GM18511 (cell line): Measurements from ENCODE around the gene DCDC2B.

Source experiments
- ATAC-seq: cut with Tn5 transposase; IDR thresholded peaks from one replicate; pipeline ENCODE4 v1.9.1; 2021; ENCODE audit warnings: mild to moderate bottlenecking, moderate library complexity; ENCODE audit not compliant: unreplicated experiment

Gene DCDC2B

DNA sequence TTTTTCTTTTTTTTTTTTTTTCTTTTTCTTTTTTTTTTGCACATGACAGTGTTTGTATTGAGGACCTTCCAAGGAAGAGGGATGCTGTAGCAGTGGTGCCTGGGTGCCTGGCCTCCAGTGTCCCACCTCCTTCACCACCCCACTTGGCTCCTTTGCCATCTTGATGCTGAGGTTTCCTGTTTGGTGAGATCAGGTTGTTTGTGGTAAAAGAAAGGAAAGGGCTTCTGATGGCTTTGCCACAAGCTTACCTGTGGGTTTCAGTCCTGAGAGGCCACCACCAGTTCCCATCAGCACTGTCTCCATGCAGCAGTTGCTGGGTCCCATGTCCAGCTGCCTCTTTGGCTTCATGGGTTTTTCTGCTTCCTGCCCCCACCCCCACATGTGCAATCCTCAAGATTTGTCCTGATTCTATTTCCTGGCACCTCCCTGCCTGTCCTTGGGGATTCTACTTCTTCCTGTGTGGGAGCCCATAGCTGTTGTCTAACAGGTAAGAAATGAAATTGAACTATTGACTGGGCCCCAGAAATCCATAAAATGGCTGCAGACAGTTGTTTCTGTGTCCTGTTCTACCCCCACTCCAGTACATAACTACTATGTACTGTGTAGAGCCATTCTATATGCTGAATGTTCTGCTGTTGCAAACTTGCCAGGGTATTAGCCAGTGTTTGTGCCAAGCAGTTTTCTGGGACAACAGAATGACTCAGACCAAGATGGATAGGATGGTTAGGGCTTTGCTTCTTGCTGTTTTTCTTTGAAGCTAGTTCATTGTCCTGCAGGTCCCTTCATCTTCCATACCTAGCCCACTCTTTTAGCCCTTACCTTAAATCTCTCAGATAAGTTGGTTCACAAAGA, 12.7 kb upstream of the DCDC2B start:
- no peak for ATAC-seq

DNA sequence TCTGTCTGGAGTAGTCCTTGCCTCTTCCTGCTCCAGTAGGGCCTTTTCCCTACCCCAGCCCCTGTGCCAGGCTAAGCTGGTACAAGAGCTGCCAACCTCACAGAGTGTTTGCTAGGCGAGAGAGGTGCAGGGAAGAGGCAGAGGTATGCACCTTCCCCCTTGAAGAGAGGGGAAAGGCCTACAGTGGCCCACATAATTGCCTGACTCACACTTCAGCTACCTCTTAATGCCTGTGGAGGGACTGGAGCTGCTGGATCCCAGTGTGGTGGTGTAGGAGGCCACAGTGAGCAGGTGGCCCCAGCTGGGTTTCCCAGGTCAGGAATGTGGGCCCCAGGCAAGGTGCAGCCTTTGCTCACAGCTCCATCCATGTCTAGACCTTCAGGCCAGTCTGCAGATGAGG, 11.8 kb upstream of the DCDC2B start:
- no peak for ATAC-seq

DNA sequence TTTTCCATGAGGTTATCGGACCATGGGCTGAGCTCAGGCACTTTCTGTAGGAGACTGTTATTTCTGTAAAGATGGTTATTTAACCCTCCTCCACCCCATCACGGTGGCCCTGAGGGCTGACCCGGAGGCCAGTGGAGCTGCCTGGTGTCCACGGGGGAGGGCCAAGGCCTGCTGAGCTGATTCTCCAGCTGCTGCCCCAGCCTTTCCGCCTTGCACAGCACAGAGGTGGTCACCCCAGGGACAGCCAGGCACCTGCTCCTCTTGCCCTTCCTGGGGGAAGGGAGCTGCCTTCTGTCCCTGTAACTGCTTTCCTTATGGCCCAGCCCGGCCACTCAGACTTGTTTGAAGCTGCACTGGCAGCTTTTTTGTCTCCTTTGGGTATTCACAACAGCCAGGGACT, 11.1 kb upstream of the DCDC2B start:
- no peak for ATAC-seq

DNA sequence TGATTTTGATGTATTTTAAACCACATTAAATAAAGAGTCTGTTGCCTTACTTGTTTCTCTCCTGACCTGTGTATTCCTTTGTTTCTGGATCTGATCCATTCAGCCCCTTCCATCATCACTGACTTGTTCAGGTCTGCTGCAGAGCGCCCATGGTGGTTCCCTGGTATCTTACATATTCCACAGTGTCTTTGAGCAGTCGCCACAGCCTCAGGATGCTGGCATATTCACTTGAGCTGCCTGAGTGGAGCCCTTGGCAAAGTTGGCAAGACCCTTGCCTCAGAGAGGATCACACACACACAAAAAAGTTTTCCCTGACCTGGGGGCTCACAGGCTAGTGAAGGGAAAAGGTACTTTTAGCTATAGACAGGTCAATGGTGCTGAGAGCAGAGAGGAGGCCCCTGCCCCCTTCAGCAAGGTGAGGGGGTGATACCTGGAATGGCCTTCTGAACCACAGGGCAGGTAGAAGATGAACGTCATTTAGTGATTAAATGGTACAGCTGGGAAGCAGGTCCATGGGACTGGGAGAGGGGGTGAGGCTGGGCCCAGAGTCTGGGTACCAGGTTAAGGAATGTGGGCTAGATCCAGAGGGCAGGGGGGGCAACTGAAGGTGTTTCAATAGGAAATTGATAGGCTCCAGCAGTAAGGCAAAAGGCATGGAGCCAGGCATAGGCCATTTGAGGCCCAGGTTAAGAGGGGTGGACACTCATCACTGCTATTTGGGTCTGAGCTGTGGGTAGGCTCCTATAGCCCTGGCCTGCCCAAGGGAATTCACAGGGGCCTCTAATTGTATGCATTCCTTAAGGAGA, 10.4 kb upstream of the DCDC2B start:
- ATAC-seq = no peak

DNA sequence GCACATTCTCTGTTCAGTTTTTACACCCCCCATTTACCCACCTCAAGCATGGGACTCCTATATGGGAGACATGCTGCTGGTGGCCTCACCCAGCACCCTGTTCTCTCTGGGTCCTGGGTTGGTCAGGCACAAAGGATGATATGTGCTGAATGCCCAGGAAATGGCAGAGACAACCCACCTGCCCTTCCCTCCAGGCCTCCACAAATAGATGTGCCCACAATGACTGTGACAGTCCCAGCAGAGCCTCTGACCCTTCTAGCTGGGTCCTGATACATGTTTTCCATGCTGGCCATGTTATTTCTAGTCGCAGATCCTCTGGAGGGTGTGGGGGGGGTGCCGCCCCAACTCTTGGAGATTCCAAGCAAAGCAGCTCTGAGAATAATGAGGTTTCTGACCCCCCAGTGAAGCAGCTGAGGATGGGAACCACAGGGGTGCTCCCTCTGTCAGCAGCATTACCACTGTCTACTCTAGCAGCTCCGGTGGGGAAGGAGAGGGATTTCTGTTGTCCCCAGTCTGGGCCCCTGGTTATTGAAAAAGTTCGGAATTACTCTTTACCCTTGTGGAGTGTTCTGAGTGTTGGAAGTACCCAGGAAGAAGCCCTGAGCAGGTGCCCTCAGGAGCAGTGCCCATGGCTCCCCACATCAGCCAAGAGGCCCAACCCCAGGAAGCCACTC, 9.7 kb upstream of the DCDC2B start:
- no peak for ATAC-seq

DNA sequence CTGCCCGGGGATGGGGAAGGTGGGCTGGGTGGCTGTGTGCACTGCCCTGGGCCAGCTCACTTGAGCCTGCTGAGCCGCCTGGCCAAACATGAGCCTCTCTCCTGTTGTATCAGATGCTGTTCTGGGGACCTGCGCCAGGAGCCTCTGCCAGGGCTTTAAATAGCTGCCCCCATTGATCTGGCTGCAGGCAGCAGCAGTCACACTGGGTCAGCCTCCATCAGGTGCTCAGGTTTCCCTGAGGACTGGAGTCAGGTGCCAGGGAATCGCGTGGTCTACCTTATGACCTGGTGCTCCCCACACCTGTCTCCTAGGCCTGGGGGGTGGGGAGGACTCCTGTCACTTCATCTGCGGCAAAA, 9.2 kb upstream of the DCDC2B start:
- ATAC-seq = no peak

DNA sequence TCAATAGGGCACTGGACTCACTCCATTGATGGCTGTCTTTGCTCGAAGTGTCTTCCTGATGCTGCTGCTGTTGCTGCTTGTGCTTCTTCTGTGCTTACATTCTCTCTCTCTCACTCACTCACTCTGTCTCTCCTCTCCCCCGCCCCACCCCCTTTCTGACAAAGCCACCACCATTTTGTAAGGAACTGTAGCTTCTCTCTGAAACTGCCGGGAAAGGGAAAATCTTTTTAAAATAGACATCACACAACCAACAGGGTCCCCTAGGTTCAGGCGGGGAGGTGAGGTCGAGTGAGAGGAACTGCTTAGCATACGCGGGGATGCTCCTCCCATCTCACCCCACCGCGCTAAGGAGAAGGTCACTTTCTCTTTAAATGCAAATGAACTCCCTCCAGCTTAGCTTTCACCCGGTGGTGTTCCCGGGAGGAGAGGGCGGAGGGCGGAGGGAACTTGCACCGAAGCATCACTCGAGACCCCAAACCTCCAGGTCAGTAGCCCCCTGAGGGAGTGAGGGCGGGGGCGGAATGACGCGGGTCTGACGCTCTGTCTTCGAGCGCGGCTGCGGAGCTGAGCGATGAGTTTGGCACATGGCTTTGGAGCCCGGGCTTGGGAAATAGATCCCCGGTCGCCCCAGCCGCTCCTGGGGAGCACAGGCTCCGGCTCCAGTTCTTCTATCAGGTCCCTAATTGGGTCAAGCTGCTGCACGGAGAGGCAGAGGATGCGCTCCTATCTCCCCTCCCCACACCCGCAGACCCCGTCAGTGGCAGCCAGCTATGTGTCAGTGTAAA, 8.5 kb upstream of the DCDC2B start, which contains the start of gene CCDC28B:
CCDC28B (plus strand) TSS at position 370 of the 785 bp plus-strand sequence. CDS start 1,341 bp downstream, outside the sequence.
- ATAC-seq = peak; percentile 29

DNA sequence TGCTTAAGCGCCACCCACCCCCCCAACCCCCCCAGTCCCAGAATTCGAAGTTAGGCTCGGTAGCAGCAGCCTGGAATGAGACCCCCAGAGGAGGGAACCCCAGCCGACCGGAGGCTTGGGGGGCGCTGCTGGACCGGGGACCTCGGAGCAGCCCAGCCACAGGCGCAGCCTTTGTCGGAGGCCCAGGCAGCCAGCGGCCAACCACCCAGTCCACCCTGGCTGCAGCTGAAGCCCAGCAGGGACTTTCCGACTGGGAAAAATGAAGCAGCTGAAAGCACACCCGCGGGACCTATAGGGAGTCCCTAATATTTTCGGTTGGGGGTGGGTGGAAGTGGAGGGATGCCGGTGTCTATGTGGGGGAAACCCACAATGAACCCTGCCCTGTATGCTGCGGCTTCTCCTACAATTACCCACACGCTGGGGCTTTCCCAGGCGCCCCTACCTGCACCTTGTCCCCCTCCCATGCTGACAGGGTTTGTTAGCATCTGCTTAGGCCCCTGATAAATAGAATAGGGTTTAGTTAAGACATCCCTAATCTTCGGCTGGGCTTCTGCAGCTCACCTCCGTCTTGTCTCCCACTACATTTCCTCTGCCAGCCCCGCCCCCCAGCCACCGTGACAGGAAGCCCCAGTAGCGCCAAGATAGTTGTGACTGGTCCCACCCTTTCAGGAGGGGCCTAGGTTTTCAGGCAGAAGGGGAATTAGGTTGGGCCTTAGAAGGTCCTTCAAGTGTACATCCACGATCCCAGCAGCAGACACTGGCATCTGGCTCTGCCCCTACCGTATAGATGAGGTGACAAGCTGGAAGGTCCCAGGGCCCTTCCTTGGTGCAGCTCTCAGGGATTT, 7.7 kb upstream of the DCDC2B start:
- ATAC-seq = peak; percentile 48

DNA sequence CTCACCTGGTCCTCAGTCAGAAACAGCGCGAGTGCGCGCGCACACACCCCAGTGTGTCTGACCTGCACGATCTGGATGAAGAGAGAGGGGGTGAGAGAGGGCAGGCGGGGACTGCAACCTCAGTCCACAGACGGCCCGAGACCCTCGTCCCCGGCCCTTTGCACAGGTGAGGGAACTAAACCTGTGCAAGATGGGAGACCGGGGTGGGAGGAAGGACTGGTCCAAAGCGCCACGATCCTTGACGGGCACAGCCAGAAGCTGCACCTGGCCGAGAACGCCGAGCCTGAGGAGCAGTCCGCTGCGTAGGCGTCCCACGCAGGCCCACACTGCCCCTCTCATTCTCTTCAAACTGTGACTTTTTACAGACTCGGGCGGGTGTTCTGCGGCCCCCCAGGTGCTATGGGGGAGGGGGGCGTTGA, 3.9 kb upstream of the DCDC2B start:
- no peak for ATAC-seq

DNA sequence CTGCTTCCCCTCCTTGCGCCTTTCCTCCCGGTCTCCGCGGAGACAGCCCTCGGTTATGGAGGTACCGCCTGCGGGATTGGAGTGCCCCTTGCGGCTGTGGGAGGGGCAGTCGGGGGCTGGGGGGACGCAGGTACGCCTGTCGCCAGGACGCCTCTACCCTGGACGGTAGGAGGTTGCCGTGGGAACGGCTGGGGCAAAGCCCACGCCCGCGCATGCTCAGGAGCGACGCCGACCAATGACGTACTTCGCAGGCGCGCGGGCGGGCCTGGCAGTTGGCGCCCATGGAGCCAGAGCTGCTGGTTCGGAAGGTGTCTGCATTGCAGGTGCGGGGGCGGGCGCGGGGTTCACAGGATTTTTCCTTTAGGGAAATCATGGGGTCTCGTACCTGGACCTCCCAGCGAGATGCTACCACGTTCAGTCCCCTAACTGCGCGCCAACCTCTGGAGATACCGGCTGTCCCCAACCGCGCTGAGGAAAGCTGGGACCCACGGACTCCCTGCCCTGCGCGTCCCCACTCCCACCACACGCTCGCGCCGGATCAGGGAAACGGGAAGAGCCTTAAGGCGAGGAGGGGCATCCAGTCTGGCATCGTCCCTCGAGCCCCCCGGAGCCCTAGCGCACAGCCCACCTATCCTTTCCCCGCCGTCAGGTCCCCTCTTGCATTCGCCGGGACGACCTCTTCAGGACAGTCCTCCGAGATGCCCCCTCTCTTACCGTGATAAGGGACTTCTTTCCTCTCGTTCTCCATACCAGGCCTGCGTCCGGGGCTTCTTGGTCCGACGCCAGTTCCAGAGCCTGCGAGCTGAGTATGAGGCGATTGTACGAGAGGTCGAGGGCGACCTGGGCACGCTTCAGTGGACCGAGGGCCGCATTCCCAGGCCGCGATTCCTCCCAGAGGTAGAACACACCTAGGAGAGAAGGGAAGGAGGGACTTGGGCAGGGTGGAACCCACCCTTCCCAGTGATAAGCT, 3.2 kb upstream of the DCDC2B start, which contains the start of gene IQCC:
IQCC (plus strand) TSS at position 271 of the 970 bp plus-strand sequence; CDS start at position 282, 11 bp downstream.
- no peak for ATAC-seq

DNA sequence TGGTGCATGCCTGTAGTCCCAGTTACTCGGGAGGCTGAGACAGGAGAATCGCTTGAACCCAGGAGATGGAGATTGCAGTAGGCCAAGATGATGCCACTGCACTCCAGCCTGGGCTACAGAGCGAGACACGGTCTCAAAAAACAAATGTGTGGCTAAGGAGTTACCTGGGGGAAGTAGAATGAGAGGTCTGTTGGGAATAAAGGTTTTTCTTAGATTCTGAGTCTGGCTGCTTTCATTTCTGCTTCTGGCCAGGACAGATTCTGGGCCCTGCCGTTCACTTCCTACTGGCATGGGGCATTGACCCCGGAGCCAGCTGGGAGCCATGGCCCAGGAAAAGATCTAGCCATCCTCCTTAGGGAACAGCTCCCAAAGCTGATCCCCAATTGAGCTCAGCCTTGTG, 420 bp upstream of the DCDC2B start:
- ATAC-seq = no peak

DNA sequence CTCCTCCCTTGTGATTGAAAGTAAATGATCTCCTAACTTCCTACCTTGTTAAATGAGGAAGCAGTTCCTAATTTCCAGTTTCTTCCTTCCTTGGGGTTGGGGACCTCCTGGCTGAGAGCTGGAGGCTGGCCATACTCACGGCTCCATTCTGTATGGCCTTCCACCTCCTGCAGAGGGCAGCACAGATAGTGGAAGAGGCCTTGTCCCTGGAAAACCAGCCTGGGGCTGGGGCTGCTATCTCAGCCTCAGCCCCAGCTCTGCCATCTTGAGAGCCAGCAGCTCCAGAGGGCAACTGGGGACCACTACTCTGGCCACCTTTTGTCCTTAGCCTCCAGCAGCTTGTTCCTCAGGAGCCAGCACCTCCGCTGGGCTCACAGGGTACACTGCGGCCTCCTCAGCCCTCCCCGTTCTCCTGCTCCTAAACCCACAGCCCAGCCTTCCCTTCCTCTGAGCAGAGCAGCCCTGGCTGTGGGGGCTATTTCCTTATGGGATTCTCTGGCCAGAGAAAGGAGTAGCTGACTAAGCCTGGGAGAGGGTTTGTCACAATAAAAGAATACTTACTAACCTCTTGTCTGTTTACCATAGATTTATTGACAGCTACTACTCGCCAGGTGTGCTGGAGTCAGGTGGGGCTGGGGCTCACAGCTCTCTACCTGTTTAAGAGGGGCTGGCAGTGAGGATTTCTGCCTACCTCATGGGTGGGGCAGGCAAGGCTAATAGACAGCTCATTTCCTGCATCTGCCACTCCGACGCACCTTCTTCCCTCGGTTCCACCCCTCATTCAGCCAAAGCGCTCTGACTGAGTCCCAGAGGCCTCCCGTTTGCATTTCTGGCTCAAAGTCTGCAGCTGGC, 7.0 kb downstream of the DCDC2B start:
- ATAC-seq = no peak

DNA sequence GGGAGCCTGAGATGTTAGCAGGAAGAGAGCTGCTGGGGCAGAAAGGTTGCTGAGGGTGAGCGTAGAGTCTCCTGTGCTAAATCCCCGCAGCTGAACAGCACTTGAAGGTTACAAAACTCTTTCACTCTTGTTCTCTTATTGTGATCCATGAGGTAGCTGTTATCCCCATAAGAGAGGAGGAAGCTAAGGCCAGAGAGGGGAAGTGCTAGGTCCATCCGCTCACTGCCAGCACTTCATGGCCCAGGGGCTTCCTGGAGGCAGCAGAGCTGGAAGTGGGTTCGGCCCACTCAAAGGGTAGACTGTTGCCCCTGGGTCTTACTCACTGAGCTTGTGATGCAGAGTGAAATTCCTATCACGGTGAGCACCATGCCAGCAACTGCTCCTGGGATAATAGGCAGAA, 7.7 kb downstream of the DCDC2B start:
- no peak for ATAC-seq

DNA sequence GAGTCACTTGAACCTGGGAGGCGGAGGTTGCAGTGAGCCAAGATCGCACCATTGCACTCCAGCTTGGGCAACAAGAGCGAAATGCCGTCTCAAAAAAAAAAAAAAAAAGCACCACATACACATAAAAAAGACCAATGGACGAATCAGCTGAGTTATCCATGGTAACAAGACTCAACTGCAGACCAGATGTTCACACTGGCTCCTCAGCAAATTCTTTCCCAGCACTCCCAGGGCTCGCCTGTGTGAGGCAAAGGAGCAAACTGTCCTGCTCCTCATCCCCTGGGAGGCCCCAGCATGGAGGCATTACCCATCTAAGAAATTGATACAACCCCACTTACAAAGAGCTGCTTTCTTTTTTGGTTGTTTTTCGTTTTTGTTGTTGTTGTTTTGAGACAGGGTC, 10.1 kb downstream of the DCDC2B start:
- ATAC-seq = no peak

DNA sequence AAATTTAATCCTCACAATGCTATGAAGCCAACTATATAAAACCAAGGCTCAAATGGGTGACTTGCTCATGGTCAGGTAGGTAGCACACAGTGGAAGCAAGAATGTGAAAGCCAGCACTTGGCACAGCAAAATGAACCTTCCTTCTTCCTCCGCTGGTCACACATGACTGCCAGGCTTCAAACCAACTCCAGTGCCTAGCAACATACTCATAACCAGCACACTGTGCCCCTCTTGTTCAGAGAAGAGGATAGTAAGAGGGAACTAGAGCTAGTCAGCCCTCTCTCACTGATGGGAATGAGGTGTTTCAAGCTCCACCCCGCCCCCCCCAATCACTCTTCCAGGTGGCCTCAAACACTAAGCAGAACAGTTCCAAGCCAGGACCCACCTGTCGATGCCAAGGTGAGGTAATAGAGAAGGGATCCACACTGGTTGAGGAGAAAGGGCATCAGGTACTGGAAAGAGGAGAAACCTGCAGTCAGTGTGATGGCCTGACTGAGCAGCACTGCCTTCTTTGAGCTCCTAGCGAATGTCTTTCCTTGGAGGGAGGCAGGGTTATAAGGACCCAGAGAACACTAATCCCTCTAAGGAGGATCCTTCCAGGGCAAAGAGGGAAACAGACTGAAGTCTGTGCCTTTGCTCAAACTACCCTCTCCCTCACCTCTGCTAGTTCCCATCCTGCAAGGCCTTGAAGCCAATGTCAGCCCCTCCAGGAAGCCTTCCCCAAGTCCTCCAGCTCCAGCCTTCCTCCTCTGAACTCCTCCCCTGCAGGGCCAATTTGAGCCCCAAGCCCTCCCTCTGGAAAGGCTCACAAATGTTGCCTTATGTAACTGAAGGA, 12.1 kb downstream of the DCDC2B start:
- ATAC-seq = no peak

DNA sequence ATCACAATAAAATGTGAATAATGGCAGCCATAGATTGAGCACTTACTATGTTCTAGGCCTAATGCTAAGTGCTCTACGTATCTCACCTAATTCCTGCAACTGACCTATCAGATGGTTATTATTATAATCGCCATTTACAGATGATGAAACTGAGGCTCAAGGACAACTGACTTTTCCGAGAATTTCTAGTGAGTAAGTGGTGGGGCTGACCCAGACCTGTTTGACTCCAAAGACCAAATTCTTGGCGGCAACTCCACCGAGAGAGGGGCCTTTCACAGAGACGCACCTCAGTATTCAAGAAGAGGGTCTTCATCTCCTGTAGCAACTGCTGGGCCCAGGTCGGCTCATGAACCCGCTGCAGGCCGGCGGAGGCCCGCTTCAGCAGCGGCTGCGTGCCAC, 12.7 kb downstream of the DCDC2B start:
- peak; percentile 28 for ATAC-seq
